ENCODE measurements around the gene RAMP3.
A peak's percentile ranks its signal among the peaks of the same experiment; 100 is the strongest.
"Not testable (repeated sequence)": the region's sequence is repeated elsewhere in the genome, so short reads cannot be mapped to it uniquely, and the experiment has no call there.

Gene RAMP3

DNA sequence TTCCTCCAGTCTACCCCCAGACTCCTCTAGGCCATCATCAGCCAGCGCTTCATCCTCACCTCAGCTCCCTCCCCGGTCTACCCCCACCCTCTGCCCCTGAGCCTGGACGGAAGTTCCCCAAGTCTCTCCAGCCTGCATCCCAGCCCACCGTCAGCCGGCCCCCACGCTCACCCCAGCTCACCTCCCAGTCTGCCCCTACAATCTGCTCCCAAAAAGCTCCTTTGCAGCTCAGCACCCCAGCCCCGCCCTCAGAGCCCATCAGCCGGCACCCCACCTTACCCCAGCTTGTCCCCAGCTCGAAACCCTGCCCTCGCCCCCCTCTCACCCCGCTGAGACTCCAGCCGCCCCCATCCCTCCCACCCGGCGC, 322 bp upstream of the RAMP3 start:
- DNase-seq (ENCODE audit: low spot score): no peak

DNA sequence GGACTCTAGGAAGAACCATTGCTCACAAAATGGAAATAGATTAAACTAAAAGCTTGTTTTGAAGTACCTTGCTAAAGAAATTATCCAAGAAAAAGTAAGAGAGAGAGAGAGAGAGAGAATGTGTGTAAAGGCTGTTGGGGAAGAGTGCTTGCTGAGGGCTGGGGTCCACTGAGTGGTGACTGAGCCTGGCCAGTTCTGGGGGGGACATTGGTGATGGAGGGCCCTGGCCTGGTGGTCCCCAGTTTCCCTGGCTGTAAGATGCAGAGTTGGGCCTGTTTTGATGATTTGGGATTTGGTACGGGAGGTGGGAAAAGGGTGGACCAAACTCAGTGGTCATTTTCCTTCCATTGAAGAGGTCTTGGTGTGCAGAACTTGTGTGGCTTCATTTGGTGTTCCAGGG, 880 bp downstream of the RAMP3 start:
- DNase-seq (ENCODE audit: low spot score): peak; percentile 61

DNA sequence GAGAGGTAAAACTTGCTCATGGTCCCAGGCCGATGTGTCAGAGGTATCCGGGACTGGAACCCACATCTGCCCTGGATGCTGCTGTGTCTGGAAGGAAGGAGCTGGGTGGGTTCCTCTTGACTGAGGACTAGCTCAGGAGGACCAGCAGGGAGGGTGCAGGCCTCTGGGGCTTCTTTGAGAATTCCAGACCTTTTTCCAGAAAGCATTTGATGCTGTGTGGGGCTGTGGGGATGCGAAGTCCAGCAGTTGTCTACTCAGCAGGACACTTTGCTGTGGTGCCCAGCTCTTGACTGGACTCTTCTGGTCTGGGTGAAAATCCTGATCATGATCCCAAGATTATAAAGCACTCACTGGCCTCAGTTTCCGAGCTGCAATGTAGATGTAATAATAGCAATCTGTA, 1.7 kb downstream of the RAMP3 start:
- no peak for DNase-seq (ENCODE audit: low spot score)

DNA sequence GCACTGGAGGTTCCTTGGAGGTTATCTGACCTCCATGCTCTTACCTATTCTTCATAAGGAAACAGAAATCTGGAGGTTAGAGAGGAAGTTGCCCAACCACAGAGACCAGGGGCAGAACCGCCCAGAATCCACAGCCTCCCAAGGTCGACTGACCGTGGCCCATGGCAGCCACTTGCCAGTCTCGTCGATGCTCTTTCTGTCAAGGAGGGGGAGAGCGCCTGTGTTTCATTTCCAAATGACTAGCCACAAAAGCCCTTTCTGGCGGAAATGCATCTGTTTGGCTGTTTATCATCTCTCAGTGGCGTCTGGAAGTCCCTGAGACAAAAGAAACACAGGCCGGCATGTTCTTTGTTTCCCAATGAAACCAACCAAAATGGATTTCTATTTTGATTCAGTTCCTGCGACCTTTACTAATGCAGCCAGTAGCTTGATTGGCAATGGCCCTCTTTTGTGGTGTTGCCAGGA, 2.9 kb downstream of the RAMP3 start:
- DNase-seq (ENCODE audit: low spot score): no peak

DNA sequence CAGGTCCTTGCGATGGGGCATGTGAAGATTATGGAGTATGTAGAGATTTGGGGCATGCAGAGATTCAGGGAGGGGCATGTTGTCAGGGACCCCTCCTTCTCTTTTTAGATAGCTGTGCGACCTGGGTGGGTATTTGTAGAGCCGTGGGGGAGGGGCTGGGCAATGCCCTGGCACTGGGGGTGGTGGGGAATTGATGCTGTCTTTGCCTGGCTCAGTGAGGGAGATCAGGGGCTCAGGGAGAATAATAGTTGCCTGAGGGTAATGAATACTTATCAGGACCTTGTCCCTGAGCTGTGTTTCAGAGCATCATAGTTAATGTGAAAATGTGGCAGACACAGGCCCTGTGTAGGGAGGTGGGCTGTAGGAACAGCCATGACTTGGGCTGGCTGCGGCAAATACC, 3.5 kb downstream of the RAMP3 start:
- DNase-seq (ENCODE audit: low spot score): no peak

DNA sequence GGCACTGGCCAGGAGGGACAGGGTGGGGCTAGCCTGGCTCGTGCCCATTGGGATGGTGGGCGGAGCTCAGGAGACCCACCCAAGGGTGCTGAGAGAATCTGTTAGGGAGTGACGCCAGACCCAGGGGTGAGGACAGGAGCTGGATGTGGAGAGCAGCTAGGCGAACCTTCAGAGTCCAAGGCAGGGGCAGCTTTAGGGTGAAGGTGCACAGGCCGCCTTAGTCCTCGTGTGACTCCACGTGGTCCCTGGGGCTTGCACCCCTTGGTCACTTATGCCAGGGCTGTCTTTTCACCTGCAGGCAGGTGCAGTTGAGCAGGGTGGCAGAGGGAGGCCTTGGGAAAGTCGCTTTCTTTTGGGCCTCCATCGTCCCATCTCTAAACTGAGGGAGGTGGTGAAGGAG, 4.3 kb downstream of the RAMP3 start:
- DNase-seq (ENCODE audit: low spot score): no peak

DNA sequence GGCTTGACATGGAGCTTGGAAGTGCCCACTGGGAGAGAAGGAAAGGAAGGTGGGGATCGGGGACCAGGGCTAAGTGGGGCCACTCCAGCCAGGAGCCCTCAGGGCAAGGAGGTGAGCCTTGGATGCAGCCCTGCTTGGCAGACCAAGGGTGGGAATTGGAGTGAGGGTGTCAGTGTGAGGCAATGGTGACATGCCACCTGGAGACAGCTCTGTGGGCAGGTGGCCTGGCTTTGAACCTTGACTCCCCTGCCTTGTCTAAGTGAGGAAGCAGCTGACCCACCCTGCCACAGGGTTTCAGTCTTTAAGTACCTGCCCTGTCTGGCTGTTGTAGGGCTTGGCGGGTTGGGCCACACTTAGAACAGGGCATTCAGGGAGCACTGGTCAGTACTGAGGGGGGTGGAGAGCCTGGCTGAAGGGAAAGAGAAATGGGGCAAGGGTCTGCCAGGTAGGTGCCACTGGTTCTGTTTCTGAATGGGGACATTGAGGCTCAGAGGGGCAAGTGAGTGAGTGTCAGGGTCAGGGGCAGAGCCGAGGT, 4.8 kb downstream of the RAMP3 start:
- DNase-seq (ENCODE audit: low spot score): no peak

DNA sequence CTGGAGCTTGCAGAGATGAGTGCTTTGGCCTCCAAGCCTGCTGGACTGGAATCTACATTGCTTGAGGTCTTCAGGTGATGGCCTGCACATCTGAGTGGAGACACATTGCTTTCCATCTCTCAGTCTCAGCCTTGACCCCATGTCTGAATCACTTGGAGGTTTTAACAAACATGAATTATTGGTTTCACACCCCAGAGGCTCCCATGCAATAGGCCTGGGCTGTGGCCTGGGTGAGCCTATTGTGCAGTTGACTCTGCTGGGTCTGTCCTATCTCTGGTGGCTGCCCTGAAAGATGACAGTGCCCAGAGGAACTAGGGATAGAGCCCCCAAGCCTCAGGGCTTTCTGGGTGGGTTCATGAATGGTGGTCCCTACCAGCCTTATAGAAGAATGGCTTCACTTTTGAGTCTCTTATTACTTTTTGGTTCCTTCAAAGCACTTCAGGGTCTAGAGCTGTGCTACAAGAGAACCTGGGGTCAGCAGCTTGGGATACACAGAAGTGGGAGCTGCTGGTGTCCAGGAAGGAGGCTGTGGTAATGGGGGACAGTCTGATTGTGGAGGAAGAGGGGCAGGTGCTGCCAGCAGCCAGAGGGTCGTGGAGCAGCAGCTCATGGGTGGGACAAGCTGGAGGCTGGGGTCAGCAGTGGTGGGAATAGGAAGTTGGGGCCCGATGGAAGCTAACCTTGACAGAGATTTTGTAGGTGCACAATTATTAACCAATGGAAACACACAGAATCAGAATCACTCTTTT, 5.5 kb downstream of the RAMP3 start:
- no peak for DNase-seq (ENCODE audit: low spot score)

DNA sequence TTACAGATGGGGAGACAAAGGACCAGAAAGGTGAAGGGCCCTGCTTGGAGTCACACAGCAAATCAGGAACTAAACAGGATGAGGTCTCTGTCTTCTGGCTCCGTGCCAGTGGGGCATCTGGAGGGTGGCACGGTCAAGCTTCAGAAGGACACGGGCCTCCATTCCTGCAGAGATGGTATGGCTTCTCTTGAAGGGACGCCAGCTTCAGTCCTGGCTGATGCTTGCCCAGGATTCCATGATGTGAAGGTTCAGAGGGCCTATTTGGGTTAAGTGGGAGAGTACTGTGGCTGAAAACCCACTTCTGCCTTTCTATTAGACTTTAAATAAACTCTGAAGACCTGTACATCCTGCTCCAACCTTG, 6.1 kb downstream of the RAMP3 start:
- no peak for DNase-seq (ENCODE audit: low spot score)

DNA sequence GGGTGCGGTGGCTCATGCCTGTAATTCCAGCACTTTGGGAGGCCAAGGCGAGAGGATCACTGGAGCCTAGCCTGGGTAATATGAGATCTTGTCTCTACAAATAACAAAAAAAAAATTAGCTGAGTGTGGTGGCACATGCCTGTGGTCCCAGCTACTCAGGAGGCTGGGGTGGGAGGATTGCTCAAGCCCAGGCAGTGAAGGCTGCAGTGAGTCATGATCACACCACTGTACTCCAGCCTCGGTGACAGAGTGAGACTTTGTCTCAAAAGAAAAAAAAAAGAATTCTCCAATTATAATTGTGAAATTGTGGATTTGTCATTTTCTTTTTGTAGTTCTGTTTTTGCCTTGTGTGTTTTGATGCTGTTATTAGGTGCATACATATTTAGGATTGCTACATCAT, 6.7 kb downstream of the RAMP3 start:
- DNase-seq (ENCODE audit: low spot score): not testable (repeated sequence)

DNA sequence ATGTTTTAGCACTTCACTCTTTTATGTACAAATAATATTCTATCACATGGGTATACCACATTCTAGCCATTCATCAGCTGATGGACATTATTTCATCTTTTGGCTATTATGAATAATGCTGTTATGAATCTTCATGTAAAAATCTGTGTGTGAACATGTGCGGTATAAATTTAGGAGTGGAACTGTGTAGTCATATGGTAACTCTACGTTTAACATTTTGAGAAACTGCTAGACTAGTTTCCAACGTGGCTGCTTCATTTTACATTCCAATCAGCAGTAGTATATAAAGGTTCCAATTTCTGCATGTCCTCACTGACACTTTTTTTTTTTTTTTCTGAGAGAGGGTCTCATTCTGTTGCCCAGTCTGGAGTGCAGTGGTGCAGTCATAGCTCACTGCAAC, 8.3 kb downstream of the RAMP3 start:
- no peak for DNase-seq (ENCODE audit: low spot score)

DNA sequence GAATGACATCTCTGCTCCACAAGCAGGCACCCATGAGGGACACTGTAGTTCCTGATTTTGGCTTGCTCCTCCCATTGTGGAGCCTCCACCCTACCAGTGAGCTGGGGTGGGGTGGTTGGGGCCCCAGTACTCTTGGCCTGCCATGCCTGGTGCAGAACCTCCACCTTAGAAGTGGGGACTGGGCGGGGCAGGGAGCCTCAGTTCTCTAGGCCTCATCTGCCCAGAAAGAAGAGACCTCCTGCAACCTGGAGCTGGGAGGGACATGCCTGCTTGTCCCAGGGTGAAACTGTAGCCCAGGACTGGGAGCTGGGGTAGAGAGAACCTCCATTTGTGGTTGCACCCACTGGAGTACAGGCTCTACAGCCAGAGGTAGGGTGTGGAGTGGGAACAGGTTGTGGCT, 14.4 kb downstream of the RAMP3 start:
- peak; percentile 47 for DNase-seq (ENCODE audit: low spot score)

DNA sequence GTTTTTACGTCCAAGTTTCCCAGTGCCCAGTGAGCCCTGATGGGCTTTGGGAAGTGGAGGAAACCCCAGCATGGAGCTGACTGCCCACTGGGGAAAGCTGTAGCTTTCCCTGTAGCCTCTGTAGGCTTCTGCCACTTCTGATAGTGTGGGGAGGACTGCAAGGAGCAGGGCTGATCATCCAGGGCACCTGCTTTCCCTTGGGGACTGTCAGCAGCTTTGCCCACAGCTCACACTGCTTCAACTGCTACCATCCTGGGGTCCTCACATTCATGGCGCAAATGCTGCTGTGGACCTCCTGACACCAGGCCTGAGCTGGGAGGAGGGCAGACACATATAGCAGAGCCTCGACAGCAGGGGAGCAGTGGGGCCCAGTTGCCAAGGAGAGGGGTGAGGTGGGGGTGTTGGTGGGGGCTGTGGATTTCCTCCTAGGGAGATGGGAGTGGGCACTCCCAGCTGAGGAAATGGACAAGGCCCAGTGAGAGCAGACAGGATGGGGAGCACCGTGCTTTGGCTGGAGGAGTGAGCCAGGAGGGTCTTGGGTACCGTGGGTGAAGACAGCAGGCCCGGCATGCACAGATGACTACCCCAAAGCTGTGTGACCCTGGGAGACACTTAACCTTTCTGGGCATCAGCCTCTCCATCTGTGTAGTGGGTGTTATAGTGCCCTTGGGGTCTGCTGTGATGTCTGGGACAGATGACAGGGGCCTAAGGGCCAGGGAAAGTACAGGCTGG, 16.2 kb downstream of the RAMP3 start:
- no peak for DNase-seq (ENCODE audit: low spot score)

DNA sequence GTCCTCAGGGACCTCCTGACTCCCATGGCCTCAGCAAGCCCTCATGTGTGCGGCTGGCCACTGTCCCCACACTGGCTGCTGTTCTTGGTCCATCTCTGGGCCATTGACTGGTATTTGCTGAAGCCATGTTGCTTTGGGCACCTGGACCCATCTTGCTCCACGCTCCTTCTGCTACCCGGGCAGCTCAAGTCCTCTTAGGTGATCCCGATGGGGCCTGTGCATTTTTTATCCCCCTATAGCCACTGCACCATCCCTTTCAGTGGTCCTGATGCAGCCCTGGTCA, 16.7 kb downstream of the RAMP3 start:
- DNase-seq (ENCODE audit: low spot score): peak; percentile 26

DNA sequence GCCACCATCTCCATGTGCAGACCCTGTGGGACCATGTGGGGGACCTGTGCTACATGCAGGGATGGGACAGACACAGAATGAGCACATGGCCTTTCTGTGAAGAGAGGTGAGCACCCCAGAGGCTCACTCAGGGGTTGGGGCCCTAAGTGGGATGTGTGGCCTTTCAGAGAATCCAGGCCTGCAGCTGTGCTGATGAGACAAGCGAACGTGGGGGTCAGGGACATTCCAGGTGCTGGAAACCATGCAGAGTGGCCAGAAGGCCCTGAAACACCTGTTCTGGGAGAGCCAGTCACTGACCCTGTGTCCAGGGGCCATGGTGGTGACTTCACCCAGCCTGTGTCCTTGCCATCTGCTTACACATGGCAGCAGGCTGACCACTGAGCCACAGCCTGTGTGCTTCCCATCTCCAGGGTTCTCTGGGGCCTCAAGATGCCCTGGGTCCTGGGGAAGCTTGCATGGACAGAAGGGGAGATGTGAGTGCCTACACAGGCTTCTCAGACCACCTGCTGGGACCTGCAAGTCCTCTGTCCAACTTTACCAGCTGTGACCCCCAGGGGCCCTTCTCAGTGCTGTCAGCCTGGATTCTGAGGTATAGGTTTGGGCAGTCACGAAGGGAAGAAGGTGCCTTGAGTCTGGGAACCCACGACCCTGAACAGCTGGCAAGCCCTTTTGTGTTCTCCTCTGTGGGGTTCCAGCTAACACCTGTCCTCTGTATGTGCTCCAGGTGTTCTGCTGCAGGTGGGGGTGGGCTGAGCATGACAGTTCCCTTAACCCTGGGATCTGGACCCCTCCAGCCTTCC, 17.6 kb downstream of the RAMP3 start:
- DNase-seq (ENCODE audit: low spot score): peak; percentile 45

DNA sequence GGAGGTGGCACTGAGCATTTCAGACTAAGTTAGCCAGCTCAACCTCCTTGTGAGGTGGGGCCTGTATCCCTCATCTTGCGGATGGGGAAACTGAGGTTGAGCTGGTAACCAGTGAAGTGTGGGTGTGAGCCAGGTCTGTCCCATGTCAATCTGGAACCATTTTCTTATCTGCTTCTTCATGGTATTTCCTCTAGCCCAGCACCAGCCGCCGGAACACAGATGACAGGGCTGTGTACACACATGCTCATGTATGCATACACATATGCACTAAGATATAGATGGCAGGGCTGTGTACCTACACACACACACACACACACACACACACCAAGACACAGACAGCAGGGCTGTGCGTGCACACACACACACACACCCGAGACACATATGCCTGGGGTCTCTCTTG, 18.5 kb downstream of the RAMP3 start:
- DNase-seq (ENCODE audit: low spot score): peak; percentile 30

DNA sequence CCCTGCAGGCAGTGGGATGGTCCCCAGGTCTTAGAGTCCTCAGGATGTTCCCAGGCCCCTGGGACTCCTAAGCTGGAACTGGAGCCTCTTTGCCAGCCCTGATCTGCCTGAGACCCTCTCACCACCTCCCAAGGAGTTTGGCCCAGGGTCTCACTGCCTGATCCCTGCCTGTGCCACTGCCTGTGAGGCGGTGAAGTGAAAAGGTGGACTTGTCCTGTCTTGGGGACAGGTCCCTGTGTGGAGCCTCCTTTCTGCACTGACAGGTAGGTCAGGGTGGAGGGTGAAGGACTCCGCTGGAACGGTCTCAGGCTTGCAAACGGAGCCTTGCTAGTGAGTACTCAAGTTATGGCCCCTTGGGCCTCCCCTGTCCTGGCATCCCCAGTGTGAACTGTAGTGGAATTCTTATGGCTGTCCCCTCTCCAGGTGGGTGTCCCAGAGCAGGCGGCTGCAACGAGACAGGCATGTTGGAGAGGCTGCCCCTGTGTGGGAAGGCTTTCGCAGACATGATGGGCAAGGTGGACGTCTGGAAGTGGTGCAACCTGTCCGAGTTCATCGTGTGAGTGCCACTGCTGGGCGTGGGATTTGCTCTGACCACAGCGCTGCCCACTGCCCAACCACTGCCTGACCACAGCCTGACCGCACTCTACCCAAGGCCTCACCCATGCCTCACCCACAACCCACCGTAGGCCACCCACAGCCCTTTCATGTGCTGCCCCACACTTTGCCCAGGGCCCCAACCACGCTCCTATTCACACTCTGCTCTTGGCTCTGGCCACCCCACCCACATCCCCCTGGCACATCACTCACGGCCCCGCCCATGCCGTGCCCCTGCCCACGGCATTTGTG, 19.5 kb downstream of the RAMP3 start:
- DNase-seq (ENCODE audit: low spot score): peak; percentile 62

DNA sequence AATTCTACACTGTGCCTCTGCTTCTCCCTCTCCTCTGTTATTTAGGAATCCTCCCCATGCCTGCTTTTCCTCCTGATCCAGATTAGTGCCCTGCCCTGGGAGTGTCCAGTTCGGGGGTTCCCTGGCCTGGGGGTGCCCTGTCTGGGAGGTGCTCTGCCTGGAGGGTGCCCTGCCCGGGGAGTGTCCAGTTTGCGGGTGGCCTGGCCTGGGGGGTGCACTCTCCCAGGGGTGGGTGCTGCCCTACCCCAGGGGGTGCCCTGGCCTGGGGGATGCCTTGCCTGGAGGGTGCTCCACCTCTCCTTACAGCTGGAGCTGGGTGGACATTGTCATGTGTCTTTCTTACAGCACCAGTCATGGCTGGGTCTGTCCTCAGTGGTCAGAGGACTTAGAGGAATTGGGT, 20.2 kb downstream of the RAMP3 start:
- DNase-seq (ENCODE audit: low spot score): peak; percentile 38

DNA sequence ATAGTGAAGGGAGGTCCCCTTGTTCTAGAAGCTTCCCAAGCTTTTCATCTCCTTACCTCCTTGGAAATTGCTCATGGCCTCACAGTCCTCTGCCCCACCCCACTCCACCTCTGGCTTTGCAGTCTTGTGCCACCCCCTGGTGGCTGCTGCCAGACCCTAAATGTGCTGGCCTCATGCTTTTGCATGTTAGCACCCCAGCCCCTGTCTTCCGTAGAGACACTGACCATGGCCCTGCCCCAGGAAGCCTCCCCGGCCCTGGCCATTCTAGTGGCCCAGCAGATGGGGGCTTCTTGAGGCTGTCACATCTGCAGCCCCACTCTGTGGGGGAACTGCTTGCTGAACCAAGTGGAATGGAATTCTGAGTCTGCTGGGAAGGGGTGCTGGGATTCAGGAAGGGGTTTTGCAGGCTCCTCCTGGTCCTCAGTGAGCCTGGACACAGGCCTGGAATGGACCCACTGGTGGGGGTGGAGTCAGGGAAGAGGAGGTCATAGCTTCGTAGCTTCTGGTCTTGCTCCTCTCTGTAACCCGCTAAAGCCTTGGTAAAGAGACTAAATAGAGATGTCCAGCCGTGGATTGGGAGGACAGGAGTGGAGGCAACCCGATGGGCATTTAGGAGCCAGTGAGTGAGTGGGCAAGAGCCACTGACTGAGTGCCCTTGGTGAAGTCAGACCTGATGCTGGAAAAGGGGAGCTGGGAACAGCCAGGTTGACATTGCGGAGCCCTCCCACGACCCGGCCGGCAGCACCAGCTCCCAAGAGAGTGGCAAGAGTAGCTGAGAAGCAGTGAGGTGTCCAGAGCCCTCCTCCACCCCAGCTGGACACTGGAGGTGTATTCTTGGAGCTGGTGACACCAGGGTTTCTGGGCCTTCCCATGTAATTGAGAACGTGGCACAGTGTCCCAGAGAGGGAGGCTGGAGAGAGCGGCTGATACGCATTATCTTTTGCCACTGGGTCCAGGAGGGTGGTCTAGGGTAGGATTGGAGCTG, 20.9 kb downstream of the RAMP3 start:
- DNase-seq (ENCODE audit: low spot score): peak; percentile 54

DNA sequence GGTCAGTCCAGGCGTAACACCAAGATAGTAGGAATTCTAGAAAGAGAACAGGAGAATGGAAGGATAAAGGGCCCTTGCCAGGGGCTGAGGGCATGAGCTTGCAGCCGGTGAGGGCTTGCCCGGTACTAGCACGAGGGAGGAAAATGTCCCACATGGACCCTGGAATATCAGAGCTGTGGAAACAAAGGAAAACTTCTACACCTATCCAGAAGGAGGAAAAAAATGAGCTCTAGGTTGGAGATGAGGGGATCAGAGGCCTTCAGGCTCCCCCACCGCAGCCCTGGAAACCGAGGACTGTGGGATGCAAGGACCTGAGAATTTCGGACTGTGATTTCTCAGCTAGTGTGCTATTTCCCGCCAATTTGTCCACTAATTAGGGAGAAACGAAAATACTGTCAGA, 22.1 kb downstream of the RAMP3 start:
- DNase-seq (ENCODE audit: low spot score): peak; percentile 11
